GM12872 (cell line): ENCODE measurements around the gene MCOLN1.

Source experiments
- TF ChIP-seq, protein P1 (sequence below): IDR thresholded peaks from 3 replicates; pipeline ENCODE4 v1.5.1; 2011; ENCODE audit warnings: low read depth, mild to moderate bottlenecking, low read length, moderate library complexity; ENCODE audit not compliant: insufficient read depth

The MCOLN1 gene

DNA sequence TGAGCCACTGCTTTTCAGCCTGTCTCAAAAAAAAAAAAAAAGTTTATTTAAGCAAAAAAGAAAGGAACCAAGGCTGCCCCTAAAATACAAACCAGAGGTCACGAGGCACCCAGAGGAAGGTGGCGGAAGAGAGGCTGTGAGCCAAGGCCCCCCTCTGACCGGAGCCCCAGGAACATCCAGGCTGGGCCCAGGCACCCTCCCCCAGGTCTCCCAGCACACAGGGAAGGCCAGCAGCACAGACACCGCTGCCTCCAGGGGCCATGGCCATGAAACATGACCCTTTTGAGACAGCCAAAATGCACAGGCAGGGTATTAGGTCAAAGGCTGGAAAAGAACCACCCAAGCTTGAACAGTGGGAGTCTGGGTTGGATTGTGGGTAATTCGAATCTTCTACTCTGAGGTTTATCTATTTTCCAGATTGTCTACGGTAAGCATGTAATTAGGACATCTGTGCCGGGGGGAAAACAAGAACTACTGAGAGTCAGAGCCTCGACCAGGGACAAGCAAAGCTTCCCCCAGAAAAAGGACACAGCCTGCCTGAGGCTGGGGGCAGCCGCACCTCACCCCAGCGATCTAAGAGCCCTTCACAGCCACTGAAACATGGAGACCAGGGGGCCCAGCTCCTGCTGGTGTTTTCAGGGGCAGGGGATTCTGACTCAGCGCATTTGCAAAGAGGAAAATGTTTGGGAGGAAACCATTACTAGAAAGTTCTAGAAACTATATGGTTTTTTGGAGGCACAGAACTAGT lies 42.0 kb upstream of the MCOLN1 start:
- TF ChIP-seq, protein P1, sequence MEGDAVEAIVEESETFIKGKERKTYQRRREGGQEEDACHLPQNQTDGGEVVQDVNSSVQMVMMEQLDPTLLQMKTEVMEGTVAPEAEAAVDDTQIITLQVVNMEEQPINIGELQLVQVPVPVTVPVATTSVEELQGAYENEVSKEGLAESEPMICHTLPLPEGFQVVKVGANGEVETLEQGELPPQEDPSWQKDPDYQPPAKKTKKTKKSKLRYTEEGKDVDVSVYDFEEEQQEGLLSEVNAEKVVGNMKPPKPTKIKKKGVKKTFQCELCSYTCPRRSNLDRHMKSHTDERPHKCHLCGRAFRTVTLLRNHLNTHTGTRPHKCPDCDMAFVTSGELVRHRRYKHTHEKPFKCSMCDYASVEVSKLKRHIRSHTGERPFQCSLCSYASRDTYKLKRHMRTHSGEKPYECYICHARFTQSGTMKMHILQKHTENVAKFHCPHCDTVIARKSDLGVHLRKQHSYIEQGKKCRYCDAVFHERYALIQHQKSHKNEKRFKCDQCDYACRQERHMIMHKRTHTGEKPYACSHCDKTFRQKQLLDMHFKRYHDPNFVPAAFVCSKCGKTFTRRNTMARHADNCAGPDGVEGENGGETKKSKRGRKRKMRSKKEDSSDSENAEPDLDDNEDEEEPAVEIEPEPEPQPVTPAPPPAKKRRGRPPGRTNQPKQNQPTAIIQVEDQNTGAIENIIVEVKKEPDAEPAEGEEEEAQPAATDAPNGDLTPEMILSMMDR, result no peak

DNA sequence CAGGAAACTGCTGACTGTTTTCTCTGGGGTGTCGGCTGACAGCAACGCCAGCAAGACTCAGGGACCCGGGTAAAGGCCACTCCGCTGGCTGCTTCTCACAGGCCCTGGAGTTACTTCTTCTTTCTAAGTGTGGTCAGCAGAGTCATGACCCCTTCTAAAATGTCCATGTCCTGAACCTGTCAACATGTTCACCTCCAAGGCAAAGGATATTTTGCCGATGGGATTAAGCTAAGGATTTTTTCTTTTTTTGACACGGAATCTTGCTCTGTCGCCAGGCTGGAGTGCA lies 41.5 kb upstream of the MCOLN1 start:
- TF ChIP-seq, protein P1, result no peak

DNA sequence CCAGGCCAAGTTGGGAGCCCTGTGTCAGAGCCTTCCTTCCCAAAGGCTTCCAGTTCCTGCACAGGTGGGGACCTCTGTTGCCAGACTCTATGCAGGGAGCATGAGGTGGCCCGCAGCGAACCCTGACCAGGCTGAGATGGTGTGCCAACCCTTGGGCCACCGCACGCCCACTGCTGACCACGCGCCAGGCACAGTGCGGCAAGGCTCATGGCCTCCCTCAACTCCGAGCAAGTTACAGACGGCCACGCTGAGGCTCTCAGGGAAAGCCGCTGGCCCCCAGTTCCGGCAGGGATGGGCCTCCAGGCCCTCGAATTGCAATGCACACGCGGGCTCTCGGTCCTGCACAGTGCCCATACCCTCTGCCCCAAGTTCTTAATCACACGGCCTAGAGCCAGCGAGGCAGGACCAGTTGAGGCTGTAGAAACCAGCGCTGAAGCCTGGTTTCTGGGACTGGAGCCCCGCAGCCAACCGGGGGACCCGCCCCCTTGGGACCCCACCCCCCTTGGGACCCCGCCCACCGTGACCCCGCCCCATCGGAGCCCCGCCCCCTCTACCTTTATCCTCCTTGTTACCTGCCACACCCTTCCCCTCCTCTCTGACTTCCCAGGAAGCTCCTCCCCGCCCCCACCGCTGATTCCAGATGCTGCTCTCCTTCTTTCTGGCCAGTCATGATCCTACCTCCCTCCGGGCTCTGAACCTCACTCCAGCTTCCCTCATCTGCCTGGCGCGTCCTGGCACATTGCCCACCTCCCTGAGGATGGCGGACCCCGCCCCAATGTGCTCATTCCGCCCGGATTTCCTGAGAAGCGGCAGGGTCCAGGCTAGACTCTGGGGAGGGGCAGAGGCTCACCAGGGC lies 39.6 kb upstream of the MCOLN1 start:
- TF ChIP-seq, protein P1, result no peak

DNA sequence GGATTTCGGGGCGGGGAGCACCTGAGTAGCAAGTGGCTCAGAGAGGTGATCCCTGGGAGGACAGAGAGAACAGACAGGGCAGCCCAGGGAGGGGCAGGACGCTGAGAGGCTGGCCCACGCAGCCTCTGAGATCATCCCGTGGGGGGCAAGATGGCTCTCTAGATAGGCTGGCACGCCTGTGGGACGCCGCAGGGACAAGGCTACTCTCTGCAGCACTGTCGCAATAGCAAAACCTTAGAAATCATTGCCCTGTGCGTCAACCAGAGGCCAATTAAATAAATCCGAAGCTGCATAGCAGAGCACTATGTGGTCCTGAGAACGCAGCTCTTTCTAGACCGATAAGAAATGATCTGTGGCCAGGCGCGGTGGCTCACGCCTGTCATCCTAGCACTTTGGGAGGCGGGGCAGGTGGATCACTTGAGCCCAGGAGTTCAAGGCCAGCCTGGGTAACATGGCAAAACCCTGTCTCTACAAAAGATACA lies 38.7 kb upstream of the MCOLN1 start:
- TF ChIP-seq, protein P1, result no peak

DNA sequence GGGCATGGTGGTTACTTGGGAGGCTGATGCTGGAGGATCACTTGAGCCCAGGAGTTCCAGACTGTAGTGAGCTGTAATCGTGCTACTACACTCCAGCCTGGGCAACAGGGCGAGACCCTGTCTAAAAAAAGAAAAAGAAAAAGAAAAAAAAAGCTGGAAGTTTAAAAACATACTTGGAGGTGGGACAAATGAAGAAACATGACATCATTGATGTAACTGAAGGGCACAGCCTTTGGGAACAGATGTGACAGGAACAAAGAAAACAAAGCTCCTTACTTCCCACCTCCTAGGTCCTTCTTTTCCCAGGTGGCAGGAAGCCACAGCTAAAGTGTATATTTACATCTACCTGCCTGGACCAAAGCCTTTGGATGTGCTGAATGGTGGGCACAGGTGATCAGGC lies 35.5 kb upstream of the MCOLN1 start:
- TF ChIP-seq, protein P1, result no peak

DNA sequence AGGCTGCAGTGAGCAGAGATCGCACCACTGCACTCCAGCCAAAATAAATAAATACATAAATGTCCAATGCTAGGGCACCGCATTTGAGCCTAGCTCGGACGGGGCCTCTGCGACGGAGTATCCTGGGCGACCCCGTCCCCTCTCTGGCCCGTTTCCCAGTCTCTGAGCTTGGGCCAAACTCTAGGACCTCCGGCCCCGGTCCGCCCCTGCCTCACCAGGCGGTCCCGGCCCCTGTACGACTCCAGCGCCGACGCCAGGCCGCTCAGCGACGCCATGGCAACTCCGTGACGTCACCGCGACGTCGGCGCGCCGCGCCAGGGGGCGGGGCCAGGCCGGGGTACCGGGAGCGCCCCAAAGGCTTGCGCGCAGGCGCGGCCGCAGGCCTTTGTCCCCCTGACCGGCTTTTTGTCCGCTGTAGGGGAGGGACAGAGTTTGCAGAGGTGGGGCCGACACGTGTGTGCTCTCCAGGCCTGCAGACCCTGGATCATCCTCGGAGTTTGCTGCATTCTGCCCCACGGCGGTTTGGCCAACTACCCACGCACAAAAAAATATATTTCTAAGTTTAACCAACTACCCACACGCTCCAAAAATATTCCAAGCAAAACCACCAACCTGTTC lies 33.6 kb upstream of the MCOLN1 start, which contains the start of gene PEX11G:
PEX11G (minus strand) TSS at position 300 of the 618 bp plus-strand sequence; CDS start at position 275, 25 bp downstream.
- TF ChIP-seq, protein P1, result no peak

DNA sequence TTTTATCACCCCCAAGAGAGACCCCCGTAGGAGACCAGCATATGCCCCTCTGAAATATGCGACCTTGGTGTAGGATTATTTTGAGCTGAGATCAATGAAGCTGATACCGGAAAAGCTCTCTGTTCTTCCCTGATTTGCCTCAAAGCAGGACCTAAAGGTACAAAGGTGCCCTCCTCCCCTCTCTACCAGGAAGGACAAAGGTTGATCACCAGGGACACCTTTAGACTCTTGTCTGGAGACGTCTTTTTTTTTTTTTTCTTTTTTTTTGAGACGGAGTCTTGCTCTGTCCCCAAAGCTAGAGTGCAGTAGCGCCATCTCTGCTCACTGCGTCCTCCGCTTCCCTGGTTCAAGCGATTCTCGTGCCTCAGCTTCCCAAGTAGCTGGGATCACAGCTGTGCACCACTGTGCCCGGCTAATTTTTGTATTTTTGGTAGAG lies 32.8 kb upstream of the MCOLN1 start:
- TF ChIP-seq, protein P1, result no peak
